Stimulated activated CD4-positive, alpha-beta T cell treated with anti-CD3 and anti-CD28 coated beads, TNF-alpha, amount 100 ng/mL, for 4 hours (primary cell): ENCODE results near the gene ARID1B.

Experiments used
- DNase-seq, 3 experiments: peaks; one replicate each; pipeline ENCODE4 v3.0.0-alpha.2; 2020; ENCODE audit warnings: low read depth in 3 of 3

The ARID1B gene

DNA sequence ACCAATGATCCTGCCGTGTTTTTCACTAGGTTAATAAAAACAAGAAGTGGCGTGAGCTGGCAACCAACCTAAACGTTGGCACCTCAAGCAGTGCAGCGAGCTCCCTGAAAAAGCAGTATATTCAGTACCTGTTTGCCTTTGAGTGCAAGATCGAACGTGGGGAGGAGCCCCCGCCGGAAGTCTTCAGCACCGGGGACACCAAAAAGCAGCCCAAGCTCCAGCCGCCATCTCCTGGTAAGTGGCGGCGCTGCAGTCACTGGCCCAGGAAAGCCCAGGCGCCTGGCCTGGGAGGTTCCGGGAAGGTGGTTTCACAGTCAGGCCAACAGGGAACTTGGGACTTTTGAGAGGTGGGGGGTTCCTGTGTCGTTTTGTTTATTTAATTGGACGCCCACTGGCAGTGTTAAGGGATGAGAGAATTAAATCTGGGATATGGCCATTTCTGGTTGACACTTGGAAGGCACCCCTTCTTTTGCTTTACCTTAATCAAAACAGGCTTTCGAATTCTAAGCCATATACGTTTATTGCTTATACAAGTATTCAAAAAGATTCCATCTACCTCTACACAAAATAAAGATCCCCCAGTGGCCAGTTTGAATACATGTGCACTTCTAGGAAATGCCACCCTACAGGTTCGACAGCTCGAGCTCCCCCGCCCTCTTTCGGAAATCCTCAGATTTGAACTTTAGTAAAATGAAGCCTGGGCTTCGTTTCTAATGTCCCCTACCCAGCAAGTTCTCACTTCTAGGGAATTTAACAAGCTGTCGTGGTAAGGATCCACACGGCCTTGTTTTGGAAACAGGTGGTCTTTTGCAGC, 407.2 kb downstream of the ARID1B start:
- DNase-seq, result peak; percentile 23 to 39 (median 26)

DNA sequence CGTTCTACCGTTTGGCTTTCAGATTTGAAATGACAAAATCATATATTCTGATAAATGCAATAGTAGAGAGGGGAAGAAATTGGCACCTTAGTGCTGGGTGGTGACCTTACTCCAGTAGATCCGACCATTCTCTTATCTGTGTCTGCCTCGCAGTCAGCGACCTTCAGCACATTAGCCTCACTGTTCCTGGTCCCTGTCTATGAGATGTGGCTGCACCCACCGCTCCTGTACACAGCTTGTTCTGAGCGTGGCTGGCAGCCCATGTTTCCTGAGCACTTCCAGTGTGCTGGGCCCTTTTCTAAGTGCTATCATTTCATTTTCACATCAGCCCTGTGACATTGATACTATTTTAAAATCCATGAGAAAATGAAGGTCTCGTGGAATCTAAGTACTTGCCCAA, 408.0 kb downstream of the ARID1B start:
- DNase-seq, result no peak

DNA sequence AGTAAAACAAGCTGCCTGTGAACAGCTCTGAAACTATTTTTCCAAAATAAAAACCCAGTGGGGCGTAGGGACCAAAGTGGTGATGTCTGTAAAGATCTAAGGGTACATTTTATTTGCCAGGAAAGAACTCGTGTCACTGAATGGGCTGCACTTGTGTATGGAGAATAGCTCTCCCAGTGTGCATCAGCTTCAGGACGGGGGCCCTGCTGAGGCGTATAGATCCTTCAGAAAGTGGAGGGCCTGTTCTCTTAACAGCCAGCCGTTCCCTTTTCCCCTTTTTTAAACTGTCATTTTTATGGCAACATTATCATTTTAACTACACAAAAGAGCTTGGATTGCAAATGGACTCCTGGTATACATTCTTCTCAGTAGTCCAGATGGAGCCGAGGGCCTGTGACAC, 408.8 kb downstream of the ARID1B start:
- no peak for DNase-seq

DNA sequence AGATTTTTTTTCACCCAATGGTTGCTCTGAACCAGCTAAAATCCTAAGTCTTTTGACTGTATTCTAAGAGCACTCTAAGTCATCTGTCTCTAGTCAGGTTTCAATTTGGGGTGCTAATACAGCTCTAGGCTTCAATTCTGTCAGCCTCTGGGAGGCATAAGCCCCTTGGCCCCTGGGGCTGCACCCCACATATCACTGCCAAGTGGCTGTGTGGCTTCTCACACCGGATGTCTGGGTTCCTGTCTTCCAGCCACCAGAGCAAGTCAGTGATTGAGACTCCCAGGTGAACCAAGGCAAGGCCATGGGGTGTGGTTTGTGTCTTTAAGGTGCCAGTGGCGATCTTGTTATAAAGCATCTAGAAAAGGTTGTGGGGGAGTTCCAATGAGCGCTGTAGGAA, 409.6 kb downstream of the ARID1B start:
- no peak for DNase-seq

DNA sequence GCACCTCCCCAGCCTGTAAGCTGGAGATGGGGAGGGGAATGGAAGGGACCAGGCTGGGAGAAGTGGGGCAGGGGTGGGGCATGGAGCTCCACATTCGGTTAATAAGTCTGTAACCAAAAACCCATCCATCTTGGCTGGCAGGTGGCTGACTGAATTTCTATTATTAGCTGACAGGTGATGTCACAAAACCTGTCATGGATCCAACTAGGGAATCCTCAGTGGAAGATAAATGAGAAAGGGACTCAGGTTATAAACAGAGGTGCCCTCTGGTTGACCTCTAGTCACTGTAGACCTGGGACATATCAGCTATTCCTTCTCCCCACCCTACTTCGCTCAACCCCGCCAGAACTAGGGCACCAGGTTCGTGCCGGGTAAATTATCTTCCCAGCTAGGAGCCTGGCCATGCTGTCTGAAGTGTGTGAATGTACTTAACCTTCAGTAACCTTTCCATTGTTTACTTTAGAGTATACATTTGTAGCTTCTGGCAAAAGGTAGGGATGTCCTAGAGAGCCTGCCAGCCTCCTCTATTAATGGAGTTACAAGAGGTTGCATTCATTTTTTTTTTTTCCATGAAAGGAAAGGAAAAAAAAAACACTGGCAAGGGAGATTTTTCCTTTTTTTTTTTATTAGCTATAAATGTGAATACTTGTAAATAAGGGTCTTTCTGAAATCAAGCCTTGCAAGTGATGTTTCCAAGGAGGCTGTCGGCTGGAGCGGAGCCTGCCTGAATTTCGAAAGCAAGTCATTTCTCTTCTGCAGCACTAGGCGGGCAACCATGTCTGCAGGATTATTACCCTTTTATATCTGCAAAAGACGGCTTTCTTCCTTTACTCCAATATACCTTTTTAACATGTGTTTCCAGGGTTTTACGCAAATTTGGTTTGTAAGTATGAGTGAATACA, 410.3 kb downstream of the ARID1B start:
- DNase-seq, result no peak

DNA sequence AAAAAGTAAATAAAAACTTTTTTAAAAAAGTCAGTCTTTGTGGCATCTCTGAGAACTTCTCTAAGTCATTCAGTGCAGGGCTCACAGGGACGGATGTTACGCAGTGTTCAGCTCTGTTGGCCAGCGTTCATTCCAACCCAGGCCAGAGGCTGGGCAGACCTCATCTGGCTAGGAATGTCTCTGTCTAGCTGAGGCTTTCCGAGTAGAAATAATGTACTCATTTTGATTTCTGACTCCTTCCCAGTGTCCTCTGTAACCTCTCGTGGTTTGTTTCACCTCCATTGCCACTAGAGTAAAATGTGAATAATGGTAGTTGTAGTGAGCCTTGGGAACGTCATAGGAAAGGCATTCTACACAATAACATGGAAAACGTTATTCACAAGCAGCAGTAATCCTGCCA, 411.0 kb downstream of the ARID1B start:
- no peak for DNase-seq

DNA sequence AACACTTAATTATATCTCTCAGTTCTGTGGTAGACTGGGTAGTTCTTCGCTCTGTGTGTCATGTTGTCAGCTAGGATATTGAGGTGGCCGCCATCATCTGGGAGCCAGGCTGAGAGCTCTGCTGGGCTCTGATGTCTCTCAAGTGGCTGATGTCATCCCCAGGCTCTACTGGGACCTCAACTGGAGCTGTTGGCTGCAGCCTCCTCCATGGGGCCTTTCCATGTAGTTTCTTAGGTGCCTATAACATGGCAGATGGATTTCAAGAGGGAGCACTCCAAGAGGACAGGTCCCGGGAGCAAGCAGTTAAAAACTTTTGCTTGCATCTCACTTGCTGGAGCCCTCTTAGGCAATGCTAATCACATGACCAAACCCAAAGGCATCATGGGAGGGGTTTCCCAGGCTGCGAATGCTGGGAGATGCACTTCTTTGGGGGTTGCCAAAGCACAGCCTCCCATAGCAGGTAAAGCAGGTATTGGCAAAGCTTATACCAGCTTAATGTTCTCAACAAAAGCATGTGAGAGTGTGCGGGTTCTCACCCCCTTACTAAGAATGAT, 416.3 kb downstream of the ARID1B start:
- DNase-seq, result no peak

DNA sequence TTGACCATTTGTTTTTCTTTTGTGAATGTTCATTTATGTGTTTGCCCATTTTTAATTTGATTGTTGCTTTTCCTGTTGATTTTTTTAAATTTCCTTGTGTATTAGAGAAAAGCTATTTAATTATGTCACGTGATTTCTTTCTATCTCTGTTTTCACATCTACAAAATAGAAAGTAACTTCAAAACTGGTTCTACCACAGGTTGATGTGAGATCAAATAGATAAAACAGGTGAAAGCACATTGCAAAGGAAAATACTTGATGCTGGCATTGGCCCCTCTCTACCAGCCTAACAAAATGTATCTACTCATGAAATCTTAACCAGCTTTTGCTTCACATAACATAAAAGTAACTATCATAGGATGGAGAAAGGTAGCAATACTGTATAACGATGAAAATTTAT, 416.9 kb downstream of the ARID1B start:
- DNase-seq, result no peak

DNA sequence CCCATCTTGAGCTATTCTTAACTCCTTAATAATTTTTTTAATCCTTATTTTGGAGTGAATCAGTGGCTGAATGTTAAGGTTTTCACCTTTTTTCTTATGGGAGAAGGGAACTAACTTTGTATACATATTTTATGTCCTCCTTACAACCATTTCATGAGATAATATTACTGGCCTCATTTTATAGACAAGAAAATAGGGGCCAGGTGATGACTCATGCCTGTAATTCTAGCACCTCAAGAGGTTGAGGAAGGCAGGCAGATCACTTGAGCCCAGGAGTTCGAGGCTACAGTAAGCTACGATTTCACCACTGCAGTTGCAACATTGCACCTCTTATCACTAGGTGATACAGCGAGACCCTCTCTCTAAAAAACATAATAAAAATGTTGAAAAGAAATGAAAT, 417.5 kb downstream of the ARID1B start:
- DNase-seq, result no peak

DNA sequence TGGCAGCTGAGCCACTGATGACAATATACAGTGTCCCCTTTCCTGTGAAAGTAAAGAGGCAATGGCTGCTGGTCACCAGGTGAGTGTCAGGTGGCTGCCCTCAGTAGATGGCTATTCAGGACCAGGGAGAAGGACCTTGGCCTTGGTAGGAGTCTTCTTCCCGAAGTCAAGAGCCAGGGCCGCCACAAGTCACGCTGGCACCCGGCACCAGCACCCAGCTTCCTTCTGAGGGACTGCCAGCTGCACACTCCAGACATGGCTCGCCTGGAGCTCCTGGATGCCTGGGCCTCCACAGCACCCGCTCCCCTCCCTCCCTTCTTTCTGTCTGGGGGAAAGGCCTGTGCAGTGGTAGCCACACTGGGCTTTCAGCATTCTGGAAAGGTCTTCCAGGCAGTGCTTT, 419.2 kb downstream of the ARID1B start:
- DNase-seq, result no peak

DNA sequence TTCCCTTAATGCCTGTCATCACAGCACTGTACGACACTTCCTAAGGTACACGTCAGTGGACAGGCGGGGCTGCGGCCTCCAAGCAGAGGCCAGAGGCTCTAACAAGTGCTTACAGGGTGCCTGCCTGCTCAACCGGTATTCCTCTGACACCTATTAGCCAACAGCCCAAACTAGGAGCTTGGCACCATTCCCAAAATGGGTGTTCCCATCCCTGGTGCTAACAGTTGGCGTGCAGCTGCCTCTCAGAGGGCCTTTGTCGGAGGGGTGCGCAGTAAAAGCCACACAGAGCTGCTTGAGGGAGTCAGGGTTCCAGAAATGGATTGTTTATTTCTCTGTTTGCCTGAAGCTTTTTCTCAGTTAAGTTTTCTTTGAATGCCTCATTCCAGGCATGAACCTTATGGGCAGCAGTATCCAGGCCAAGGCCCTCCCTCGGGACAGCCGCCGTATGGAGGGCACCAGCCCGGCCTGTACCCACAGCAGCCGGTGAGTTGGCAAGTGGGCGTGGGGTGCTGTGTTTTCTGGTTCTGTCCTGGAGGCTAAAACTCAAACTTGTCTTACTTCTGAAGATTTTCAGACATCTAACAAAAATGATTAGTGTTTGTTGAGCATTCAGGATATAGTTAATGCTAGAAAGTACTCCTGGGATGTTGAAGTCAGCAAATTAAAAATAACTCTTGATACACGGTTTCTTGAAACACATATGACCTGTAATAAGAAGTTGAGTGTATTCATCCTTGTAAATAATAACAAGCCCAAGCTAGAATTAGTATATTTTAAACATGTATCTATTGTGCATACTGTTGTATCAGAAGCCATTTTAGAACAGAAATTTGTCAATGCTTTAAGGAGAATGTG, 421.5 kb downstream of the ARID1B start:
- no peak for DNase-seq

DNA sequence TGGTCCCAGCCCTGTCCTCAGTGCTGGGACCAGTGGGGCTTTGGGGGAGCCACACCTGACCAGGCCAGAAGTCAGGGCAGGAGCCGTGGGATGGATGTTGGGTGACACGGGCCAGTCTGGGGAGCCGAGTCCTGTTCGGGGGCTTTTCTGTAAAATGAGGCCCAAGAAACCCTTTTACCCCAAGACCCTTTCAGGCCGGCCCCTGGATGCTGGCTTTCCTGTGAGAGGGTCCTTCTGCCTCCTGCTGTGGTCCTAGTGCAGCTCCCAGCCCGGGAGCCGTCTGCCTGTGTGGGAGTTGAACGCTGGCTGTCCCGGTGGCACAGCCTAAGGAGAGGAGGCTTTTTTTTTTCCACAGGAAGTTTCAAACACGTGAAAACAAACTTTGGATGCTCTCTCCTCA, 422.9 kb downstream of the ARID1B start:
- DNase-seq, result no peak

DNA sequence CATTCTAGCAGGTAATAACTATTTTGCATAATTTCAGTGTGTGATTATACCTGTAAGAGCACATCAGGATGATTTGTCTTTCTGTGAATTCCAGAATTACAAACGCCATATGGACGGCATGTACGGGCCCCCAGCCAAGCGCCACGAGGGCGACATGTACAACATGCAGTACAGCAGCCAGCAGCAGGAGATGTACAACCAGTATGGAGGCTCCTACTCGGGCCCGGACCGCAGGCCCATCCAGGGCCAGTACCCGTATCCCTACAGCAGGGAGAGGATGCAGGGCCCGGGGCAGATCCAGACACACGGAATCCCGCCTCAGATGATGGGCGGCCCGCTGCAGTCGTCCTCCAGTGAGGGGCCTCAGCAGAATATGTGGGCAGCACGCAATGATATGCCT, 423.4 kb downstream of the ARID1B start:
- no peak for DNase-seq

DNA sequence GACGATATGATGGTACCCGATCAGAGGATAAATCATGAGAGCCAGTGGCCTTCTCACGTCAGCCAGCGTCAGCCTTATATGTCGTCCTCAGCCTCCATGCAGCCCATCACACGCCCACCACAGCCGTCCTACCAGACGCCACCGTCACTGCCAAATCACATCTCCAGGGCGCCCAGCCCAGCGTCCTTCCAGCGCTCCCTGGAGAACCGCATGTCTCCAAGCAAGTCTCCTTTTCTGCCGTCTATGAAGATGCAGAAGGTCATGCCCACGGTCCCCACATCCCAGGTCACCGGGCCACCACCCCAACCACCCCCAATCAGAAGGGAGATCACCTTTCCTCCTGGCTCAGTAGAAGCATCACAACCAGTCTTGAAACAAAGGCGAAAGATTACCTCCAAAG, 423.9 kb downstream of the ARID1B start:
- DNase-seq, result no peak

DNA sequence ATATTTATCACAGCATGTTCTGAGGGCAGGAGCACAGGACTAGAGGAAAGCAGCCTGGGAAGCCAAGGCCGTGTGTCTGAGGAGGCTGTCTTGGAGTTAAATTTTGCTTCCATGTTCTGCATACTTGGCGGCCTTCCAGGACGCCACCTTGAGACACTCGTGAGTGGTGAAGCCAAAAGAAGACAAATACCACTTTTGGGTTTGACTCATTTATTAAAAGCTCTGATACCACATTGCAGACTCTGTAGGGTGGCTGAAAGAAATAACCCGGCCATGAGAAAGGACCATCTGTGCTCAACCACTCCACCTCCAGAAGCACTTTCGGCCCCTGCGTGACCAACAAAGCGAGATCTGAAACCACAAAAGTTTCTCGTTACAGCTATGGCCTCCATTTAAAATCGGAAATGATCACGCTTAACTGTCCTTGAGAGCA, 426.1 kb downstream of the ARID1B start:
- no peak for DNase-seq

DNA sequence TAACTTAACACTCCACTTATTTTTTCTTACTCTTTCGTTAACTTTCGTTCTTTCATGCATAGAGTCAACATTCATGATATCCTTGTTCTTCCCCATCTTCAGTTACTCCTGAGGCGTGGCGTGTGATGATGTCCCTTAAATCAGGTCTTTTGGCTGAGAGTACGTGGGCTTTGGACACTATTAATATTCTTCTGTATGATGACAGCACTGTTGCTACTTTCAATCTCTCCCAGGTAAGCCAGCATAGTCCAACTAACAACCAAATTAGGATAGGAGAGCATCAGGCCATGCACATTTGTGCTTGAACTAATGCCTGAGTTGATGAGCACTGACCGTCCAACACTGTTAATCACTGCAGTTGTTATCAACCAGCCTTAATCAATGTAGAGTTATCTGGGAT, 426.6 kb downstream of the ARID1B start:
- no peak for DNase-seq

DNA sequence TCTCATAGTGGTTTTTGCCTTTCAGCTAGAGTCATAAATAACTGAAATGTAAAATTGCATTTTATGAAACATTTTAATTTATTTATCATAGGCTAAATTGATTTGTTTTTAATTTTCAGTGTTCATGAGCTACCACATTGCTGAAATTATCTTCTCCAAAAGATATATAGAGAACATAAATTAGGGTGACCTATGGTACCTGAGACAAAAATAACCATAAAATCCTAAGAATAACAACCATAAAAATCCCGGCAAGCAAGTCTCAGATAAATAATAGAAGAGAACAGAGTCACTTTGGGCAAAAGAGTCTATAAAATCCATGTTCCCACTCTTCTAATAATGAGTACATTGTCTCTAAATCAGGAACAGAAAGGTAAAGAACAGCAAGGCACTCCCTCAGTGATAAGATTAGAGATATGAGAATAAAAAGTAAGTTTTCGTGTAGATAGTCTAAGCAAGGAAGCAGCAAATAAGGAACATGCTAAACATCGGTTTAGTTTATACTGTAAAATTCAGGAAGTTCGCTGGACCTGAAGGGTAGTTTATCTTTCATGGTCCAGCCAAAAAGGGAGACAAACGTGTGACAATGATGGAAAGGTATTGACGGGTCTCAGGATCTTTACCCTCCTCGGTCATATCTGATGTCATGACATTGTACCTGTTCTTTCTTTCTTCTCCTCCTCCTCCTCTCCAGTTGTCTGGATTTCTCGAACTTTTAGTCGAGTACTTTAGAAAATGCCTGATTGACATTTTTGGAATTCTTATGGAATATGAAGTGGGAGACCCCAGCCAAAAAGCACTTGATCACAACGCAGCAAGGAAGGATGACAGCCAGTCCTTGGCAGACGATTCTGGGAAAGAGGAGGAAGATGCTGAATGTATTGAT, 428.5 kb downstream of the ARID1B start:
- DNase-seq, result no peak

DNA sequence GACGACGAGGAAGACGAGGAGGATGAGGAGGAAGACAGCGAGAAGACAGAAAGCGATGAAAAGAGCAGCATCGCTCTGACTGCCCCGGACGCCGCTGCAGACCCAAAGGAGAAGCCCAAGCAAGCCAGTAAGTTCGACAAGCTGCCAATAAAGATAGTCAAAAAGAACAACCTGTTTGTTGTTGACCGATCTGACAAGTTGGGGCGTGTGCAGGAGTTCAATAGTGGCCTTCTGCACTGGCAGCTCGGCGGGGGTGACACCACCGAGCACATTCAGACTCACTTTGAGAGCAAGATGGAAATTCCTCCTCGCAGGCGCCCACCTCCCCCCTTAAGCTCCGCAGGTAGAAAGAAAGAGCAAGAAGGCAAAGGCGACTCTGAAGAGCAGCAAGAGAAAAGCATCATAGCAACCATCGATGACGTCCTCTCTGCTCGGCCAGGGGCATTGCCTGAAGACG, 429.2 kb downstream of the ARID1B start:
- no peak for DNase-seq

DNA sequence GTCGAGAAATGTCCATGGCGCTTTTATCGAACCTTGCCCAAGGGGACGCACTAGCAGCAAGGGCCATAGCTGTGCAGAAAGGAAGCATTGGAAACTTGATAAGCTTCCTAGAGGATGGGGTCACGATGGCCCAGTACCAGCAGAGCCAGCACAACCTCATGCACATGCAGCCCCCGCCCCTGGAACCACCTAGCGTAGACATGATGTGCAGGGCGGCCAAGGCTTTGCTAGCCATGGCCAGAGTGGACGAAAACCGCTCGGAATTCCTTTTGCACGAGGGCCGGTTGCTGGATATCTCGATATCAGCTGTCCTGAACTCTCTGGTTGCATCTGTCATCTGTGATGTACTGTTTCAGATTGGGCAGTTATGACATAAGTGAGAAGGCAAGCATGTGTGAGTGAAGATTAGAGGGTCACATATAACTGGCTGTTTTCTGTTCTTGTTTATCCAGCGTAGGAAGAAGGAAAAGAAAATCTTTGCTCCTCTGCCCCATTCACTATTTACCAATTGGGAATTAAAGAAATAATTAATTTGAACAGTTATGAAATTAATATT, 430.4 kb downstream of the ARID1B start:
- DNase-seq, result no peak

DNA sequence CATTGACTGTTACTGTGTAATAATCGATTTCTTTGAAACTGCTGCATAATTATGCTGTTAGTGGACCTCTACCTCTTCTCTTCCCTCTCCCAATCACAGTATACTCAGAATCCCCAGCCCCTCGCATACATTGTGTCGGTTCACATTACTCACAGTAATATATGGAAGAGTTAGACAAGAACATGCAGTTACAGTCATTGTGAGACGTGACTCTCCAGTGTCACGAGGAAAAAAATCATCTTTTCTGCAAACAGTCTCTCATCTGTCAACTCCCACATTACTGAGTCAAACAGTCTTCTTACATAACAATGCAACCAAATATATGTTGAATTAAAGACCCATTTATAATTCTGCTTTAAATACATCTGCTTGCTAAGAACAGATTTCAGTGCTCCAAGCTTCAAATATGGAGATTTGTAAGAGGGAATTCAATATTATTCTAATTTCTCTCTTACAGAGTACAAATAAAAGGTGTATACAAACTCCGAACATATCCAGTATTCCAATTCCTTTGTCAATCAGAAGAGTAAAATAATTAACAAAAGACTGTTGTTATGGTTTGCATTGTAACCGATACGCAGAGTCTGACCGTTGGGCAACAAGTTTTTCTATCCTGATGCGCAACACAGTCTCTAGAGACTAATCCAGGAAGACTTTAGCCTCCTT, 432.8 kb downstream of the ARID1B start:
- DNase-seq, result no peak
